IMR-90 (cell line): Measurements from ENCODE around the gene ATP8B4.

Experiments
- CTCF ChIP-seq: conservative IDR thresholded peaks from 2 replicates; pipeline ENCODE4 v1.5.1; 2012; ENCODE audit warnings: mild to moderate bottlenecking, low read depth, low read length, improper control_type of control experiment
- POLR2A ChIP-seq: IDR thresholded peaks from 2 replicates; pipeline ENCODE4 v1.6.1; 2012; ENCODE audit warnings: mild to moderate bottlenecking, low read depth, low read length

GRCh38 chr15:49881433-49881832, 237.6 kb downstream of the ATP8B4 start:
- TF ChIP-seq CTCF (no peak), POLR2A (no peak)
